Lung (tissue), 12 donors: ENCODE data around the gene IQUB. TPM values are rescaled to one million over a fixed set of nuclear protein-coding genes. Genes with fewer than 3 reads are reported as not detected.
"Not testable (repeated sequence)": the region's sequence is repeated elsewhere in the genome, so short reads cannot be mapped to it uniquely, and the experiment has no call there.

ENCODE experiments used
- ATAC-seq: fragments of 200-7000 bp; cut with Tn5 transposase; one replicate; pipeline ENCODE4 v1.9.1; 2020; ENCODE audit warnings: moderate number of reproducible peaks; ENCODE audit not compliant: insufficient read depth, low FRiP score
- DNase-seq, 3 donors: peaks; one replicate each; pipeline ENCODE4 v3.0.0-alpha.2; 2013 to 2017
- H3K27ac ChIP-seq, 2 donors: one replicate each; pipeline ENCODE4 v1.5.1; 2013; ENCODE audit warnings: mild to moderate bottlenecking in 2 of 2, moderate library complexity in 2 of 2, control low read depth in 1 of 2, inconsistent platforms in 1 of 2, low read depth in 1 of 2, low read length in 1 of 2
- H3K27me3 ChIP-seq, 3 donors: one replicate each; pipeline ENCODE4 v1.5.1; 2013; ENCODE audit warnings: low read length in 2 of 3; ENCODE audit not compliant: control insufficient read depth in 3 of 3, insufficient read depth in 3 of 3
- H3K36me3 ChIP-seq, 4 donors: one replicate each; pipeline ENCODE4 v1.5.1; 2013; ENCODE audit warnings: low read length in 4 of 4, mild to moderate bottlenecking in 1 of 4, moderate library complexity in 1 of 4; ENCODE audit not compliant: control insufficient read depth in 4 of 4, insufficient read depth in 4 of 4
- H3K4me1 ChIP-seq, 5 donors: one replicate each; pipeline ENCODE4 v1.5.1; 2013; ENCODE audit warnings: low read length in 5 of 5, mild to moderate bottlenecking in 2 of 5, moderate library complexity in 1 of 5; ENCODE audit not compliant: control insufficient read depth in 5 of 5, insufficient read depth in 5 of 5
- H3K4me3 ChIP-seq: one replicate; pipeline ENCODE4 v1.5.1; 2013; ENCODE audit warnings: mild to moderate bottlenecking, control low read depth, moderate library complexity
- H3K9ac ChIP-seq, 2 donors: one replicate each; pipeline ENCODE4 v1.5.1; 2013; ENCODE audit warnings: low read length in 2 of 2, control low read depth in 1 of 2; ENCODE audit not compliant: insufficient read depth in 1 of 2
- H3K9me3 ChIP-seq, 4 donors: one replicate each; pipeline ENCODE4 v1.5.1; 2013; ENCODE audit warnings: low read length in 3 of 4, mild to moderate bottlenecking in 1 of 4, moderate library complexity in 1 of 4; ENCODE audit not compliant: control insufficient read depth in 4 of 4, insufficient read depth in 3 of 4
- CTCF ChIP-seq: IDR thresholded peaks from 2 replicates; pipeline ENCODE4 v1.5.1; 2012; ENCODE audit warnings: mild to moderate bottlenecking; ENCODE audit errors: control extremely low read depth, extremely low read depth
- whole genome bisulfite sequencing, 2 donors: extraction: QIAGEN DNeasy Blood & Tissue Kit; methylation state at CpG; one replicate each; pipeline ENCODE4 v1.1.7; 2013; 5-methylcytosine and 5-hydroxymethylcytosine counted together
- polyA plus RNA-seq, 2 donors: library from polyadenylated mRNA; stranded (reverse); fragments of 200-250 nt; gene quantifications; one replicate each; pipeline ENCODE4 v1.2.1, GENCODE V29; 2013
- total RNA-seq, 2 donors: library from RNA; depleted of rRNA in 1 of 2; stranded (reverse); fragments of >200 nt in 1 of 2; gene quantifications; one replicate each; pipeline ENCODE4 v1.2.1, GENCODE V29; 2014 to 2021
- donor health status: control.
- donor health status: control.
- donor health status: Bipolar disorder and iron deficiency.
- donor health status: healthy.
- donor health status: DM: yes; HTN: yes; CAD: no.

The IQUB gene
- total and polyA plus RNA-seq, 4 donors = 1.0 to 17.4 (median 3.2) TPM

- no peaks in the 10 kb centered on the region for H3K36me3 ChIP-seq
- no peak overlapping the region for H3K9ac ChIP-seq
- no peak for DNase-seq
- H3K4me1 ChIP-seq = no peaks in the 10 kb centered on the region
- peaks cover 2 to 3% (median 2%) of the 10 kb centered on the region in 4 donors for H3K9me3 ChIP-seq
- no peak for ATAC-seq
- no peak overlapping the region for H3K4me3 ChIP-seq
- no peak for TF ChIP-seq CTCF
- WGBS, 2 donors = 85 to 86% methylated on average over 2 of the region's 2 CpGs
- no peak overlapping the region for H3K27ac ChIP-seq
- H3K27me3 ChIP-seq = no peaks in the 10 kb centered on the region
These were observed 110.8 kb downstream of the IQUB start for GRCh38 chr7:123423622-123424021.

GRCh38 chr7:123417580-123417979, 116.8 kb downstream of the IQUB start:
- H3K9me3 ChIP-seq = peaks cover 0 to 11% (median 5%) of the 10 kb centered on the region in 4 donors
- no peak overlapping the region for H3K9ac ChIP-seq
- no peak overlapping the region for H3K27ac ChIP-seq
- DNase-seq (no peak), ATAC-seq (no peak)
- no peaks in the 10 kb centered on the region for H3K27me3 ChIP-seq
- 92 to 94% methylated on average over 2 of the region's 2 CpGs for WGBS, 2 donors
- H3K4me1 ChIP-seq = no peaks in the 10 kb centered on the region
- H3K4me3 ChIP-seq = no peak overlapping the region
- no peaks in the 10 kb centered on the region for H3K36me3 ChIP-seq
- no peak for TF ChIP-seq CTCF

GRCh38 chr7:123415625-123416024, 118.8 kb downstream of the IQUB start:
- WGBS, 2 donors = 11 to 46% methylated on average over 1 of the region's 1 CpG
- H3K9ac ChIP-seq = no peak overlapping the region
- TF ChIP-seq CTCF = no peak

GRCh38 chr7:123410273-123410904, 124.0 kb downstream of the IQUB start:
- H3K9ac ChIP-seq = no peak overlapping the region
- no peaks in the 10 kb centered on the region for H3K27me3 ChIP-seq
- peaks cover 0 to 1% (median 0%) of the 10 kb centered on the region in 5 donors for H3K4me1 ChIP-seq
- no peak overlapping the region for H3K27ac ChIP-seq
- DNase-seq (peak in 2 of 3 donors; percentile 22 to 40), ATAC-seq (no peak)
- WGBS, 2 donors = 25 to 44% methylated on average over 1 of the region's 1 CpG
- TF ChIP-seq CTCF = no peak
- no peaks in the 10 kb centered on the region for H3K9me3 ChIP-seq
- no peaks in the 10 kb centered on the region for H3K36me3 ChIP-seq
- no peak overlapping the region for H3K4me3 ChIP-seq

More at GRCh38 chr7:123415625-123416024, 118.8 kb downstream of the IQUB start:
- H3K4me3 ChIP-seq = no peak overlapping the region
- H3K27ac ChIP-seq = no peak overlapping the region
- H3K9me3 ChIP-seq = peaks cover 0 to 11% (median 4%) of the 10 kb centered on the region in 4 donors
- no peaks in the 10 kb centered on the region for H3K27me3 ChIP-seq
- no peak for ATAC-seq
- no peaks in the 10 kb centered on the region for H3K4me1 ChIP-seq
- no peak for DNase-seq
- no peaks in the 10 kb centered on the region for H3K36me3 ChIP-seq

- H3K36me3 ChIP-seq, ATAC-seq: not testable (repeated sequence)
- 78 to 81% methylated on average over 4 of the region's 4 CpGs for WGBS, 2 donors
These were observed 126.4 kb downstream of the IQUB start for GRCh38 chr7:123407951-123408350.

More at GRCh38 chr7:123407951-123408350, 126.4 kb downstream of the IQUB start:
- H3K27ac ChIP-seq, H3K9ac ChIP-seq, H3K9me3 ChIP-seq, H3K4me3 ChIP-seq, DNase-seq, H3K27me3 ChIP-seq, H3K4me1 ChIP-seq: not testable (repeated sequence)
